GM18519 (cell line): ENCODE measurements around the gene CKMT1A.
"Not testable (repeated sequence)": the region's sequence is repeated elsewhere in the genome, so short reads cannot be mapped to it uniquely, and the experiment has no call there.

ENCODE experiments used
- ATAC-seq: cut with Tn5 transposase; IDR thresholded peaks from one replicate; pipeline ENCODE4 v1.9.1; 2021; ENCODE audit warnings: mild to moderate bottlenecking, moderate library complexity; ENCODE audit not compliant: unreplicated experiment, low FRiP score

Gene CKMT1A

DNA sequence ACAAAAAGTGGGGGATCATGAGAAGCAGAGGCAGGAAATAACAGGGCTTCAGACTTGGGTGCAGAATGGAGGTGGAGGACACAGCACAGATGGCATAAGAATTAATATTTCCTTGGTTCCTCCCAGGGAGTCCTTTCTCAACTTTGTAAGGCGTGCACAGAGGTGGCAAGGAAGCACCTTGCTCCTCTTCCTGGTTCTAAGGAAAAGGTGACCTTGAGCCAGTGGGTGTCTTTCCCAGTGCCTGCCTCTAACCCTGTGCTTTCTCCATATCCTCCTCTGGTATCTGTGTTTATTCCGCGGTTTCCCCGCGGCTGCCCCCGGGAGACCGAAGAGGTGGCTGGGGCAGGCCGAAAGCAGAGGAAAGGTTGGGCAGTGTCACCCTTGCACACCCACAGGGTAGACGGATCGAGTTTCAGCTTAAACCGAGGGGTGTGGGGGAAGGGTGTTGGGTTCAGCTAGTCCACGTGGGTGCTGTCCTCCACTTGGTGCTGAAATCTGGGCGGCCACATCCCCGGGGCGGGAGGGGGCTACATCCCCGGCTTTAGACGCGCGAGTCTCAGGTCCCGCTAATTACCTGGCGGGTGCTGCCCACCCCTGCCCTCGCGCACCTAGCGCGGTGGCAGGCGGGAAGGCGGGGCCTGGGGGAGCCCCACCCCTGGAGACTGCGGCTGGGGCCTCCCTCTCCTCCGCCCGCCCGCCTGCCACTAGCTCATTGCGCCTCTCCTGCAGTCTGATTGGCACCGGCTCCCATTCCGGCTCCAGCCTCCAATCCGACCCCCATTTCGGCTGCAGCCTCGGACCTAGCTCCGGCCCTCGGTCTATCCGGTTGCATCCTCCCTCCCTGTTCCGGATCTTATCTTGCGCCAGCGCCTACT, at the start of gene CKMT1A:
Gene CKMT1A, plus strand, starts transcription at position 712 of the 875 bp plus-strand sequence. CDS start 192 bp downstream, outside the sequence.
- ATAC-seq, result not testable (repeated sequence)

DNA sequence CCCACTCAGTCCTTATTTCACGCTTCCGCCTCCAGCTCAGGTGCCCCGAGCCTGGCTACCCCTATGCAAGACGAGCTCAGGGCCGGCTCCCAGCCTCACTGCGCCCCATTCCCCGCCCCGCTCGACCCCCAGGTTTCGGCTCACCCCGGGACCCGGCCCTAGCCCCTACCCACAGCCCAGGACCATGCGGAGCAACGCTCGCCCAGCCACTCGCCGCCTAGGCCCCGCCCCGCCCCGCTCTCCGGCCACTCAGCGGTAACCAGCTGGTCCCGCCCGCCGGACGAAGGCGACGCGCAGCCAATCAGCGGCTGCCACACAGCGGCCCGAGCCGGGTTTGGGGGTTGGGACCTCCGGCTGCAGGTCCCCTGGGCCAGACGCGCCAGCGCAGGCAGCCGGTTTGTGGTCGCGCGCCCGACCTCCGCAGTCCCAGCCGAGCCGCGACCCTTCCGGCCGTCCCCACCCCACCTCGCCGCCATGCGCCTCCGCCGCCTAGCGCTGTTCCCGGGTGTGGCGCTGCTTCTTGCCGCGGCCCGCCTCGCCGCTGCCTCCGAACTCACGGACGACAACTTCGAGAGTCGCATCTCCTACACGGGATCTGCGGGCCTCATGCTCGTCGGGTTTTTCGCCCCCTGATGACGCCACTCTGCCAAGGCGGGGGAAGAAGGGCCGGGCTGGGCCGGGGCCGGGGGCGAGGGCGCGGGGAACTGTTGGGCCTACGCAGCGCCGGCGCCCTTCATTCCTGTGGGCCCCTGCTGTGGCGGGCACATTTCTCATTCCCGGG, 44.8 kb upstream of the CKMT1A start, which contains the start of gene CATSPER2:
Gene CATSPER2, minus strand, starts transcription at position 196 of the 781 bp plus-strand sequence. CDS start 783 bp downstream, outside the sequence.
- ATAC-seq, result no peak

DNA sequence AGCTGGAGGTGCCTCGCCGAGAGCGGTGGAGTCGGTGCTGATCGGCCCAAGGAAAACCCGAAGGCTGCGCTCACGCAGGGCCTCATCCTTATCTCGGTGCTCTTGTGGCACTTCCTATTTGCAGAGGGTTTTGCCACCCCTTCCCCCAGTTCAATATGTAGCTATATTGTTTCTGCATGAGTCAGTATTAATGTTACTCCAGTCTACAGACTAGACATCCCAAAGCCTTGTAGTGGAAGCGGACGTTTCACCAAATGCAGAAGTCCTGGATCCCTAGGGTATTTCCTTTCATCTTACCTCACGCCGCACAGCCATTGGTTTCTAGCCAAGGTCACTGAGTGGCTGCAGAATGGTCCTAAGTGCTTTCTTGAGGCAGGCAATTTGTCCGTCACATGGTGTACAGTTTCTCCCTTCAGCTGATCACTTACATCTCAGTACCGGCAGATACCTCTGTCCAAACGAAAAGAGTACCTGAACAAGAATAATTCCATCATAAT, 44.2 kb upstream of the CKMT1A start:
- ATAC-seq, result not testable (repeated sequence)

DNA sequence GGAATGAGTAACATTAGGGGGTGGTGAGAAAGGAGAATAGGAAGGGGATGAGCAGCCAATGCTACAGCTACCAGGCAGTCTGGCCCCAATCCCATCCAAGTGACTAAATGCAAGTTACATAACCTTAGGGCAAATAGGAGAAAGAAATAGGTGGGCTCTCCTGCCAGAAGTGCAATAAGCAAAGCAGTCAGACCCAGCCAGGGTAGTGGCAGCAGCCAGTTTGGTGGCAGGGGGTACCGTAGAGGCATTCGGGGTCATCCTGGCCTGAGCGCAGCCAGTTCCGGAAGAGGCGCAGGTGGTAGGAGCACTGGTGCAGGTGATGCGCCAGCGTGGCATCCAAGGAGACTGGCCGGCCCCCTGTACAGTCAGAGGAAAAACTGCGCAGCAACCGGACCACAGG, 33.9 kb upstream of the CKMT1A start:
- ATAC-seq, result not testable (repeated sequence)

DNA sequence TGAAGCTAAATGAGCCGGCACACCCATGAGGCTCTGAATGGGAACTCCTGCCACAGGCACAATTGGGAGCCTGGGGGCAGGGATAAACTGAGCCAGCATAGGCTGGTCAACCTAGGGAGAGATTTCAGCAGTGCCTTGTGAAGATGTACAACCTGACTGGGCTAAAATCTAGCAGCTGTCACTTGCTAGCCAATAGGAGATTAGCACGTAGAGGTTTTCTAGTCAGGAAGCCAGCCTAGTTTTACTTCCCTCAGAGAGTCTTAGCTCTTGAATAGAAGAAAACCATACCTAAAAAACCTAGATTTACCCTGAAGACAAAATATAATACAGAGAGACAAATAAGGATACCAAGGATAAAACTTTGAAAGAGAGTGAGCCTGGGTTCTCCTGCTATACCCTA, 31.4 kb upstream of the CKMT1A start:
- not testable (repeated sequence) for ATAC-seq

DNA sequence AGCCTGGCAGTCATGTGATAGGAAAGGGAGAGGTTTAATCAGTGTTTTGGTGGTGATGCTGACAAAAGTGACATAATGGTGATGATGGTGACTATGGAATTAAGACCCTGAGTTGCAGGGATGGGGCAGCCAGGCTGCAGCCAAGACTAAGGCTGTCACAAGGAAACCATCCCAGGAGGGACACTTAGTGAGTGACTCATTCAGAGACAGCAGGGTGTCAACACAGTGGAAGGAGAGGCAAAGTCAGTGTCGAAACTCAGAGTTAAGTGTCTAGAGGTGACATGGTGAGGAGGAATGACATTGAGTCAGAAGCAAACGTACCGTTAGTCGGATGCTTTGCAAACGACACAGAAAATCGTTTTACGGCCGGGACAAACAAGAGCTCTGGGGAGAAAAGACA, 30.3 kb upstream of the CKMT1A start:
- not testable (repeated sequence) for ATAC-seq

DNA sequence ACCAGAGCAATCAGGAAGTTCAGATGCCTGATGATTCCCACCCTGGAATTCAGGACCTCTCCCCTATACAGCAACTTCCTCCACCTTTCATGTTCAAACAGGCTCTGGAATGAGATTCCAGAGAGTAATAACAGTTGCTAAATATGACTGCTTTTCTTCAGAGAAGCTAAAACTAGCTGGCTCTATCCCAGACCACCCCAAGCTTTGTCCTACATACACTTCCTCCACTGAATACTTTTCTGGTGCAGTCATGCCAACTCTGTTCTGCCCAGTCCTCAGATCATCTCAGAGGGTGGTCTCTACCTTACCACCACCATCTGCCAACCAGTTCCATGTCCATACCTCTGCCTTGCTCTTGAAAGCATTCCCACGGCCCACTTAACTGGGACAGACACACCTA, 27.5 kb upstream of the CKMT1A start:
- not testable (repeated sequence) for ATAC-seq

DNA sequence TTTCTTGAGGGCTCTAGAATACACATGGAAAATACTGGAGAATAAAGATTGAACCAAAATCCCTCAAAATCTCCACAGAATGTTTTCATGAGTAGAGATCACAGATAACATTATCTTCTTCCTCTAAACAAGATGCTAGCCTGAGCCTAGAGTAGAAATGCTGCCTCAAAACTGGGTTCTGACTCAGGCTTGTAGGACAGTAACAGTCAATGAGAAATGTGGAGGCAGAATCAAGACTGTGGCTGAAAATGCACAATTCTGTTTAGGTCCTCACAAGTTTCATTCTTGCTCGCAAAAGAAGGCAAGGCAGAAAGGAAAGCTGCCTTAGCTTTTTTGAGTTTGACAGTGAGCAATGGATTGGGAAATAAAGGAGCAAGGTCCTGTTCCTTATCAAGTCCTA, 19.5 kb upstream of the CKMT1A start:
- not testable (repeated sequence) for ATAC-seq

DNA sequence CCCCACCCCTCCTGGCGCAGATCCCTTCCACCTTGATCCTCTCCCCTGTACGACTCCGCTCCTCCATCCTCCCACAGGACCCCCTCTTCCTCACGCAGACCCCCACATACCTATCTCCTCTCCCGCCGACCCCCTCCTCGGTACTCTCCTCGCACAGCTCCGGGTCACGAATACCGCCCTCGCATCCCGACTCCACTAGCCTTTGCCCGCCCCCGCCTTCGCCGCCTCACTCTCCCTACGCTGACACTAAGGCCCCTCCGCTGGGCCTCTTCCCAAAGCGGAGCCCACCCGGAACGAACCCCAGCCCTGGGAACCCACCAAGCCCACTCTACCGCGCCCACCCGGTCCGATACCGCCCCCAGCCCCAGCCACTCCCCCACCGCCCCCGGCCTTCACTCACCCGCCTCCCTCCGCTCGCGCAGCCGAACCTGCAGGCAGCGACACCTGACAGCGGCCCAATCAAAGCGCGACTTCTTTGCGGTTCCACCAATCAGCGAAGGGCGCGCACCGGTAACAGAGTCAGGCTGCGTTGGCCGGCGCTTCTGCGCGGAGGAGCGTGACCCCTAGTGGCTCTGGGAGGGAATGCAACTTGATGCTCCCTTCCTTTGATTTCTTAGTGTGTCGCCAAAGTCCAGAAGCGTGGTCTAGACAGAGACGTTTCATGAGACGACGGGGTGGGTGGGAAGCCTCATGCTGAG, 3.9 kb upstream of the CKMT1A start:
- ATAC-seq, result peak; percentile 83

DNA sequence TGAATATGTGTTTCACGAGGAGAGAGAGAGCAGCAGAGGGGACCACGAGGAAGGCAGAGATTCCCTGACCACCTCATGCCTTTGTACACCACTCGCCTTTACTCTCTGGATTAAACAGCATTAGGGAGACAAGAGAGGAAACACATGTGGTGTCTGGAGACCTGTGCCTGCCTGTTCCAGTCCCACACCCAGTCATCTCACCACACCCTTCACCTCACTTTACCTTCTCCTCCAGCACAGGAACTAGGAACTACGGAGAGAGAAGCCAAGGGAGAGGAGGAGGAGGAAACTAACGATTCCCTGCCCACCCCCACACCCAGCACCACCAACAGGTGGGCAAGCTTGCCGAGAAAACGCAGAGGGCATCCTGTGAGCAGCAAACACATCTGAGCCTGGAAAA, 980 bp upstream of the CKMT1A start:
- ATAC-seq, result not testable (repeated sequence)

DNA sequence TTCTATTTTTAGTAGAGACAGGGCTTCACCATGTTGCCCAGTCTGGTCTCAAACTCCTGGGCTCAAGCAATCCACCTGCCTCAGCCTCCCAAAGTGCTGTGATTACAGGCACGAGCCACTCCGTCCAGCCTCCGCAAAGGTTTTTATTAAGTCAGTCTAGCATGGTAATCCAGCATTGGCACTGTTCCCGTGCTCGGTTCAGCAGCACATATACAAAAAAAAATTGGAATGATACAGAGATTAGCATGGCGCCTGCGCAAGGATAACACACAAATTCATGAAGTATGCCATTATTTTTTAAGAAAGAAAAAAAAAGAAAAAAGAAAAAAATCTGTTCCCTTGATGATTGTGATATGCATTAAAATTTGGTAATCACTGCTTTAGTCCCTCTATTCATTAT, 8.5 kb downstream of the CKMT1A start:
- no peak for ATAC-seq

DNA sequence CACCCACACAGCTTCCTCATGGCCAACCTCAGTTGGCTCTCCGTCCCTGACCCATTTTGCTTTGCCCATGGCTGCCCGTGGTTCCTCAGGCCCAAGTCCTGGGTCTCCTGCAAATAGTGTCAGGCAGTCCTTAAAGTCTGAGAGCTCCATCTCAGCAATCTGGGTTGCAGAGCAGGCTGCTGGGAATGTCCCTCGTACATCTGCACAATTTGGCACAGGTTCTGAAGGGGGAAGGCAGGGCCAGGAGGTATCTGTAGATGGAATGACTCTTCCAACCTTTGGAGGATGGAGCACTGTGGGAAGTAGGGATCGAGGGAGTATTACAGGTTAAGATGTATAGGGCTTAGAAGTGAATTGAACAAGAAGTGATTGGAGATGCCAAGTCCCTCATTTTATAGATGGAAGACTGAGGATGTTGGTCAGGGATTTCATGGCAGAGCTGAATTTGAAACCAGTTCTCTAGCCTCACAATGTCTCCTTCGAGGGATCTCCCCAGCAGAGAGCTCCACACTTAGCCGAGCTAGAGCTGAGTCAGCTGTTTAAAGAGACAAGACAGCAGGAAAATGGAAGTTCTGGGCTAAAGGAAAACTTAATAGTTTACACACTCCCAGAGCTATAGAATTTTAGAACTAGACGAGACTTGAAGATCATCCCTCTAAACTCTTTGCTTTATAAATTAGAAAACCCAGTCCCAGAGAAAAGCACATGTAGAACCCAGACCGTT, 9.2 kb downstream of the CKMT1A start:
- ATAC-seq, result no peak

DNA sequence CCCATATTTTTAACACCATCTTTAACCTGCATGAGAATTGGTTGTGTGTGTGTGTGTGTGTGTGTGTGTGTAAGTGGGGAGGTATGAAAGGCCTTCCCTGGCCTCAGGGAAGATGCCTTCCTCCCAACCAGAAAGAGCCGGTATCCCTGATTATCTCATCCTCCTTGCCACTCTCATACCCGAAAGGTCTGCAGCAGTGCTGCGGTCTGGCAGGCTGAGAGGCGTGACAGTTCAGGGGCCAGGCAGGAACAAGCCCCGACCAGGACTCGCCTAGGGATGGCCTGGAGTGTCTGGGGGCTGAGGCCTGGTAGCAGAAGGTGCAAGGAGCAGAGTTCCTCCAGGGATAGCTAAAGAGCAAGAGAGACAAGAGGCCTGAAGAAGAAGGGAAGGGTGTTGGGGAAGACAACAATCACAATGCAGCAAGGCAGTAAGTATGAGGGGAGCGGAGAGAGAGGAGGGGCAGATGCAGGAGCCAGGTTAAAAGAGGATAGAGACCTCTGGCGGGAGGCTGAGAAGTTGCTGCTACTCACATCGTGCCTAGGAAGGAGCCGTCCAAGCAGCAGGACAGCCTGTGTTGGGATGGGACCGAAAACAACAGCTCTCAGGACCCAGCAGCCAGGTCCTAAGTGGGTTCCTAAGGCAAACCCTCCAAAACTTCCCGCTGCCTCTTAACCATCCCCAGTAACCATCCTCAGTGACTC, 16.9 kb downstream of the CKMT1A start:
- not testable (repeated sequence) for ATAC-seq

DNA sequence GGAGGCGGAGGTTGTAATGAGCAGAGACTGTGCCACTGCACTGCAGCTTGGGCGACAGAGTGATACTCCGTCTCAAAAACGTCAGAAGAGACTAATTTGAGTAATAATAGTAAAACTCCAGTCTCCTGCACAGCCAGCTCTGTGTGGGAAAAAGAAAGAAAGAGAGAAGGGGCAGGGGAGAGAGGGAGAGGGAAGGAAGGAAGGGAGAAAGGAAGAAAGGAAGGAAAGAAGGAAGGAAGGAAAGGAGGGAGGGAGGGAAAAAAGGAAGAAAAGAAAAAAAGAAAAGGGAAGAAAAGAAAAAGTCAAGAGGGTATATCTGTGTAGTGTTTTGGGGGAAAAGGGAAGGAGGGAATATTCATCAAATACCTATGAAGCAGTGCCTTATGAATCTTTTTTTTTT, 29.5 kb downstream of the CKMT1A start:
- no peak for ATAC-seq

DNA sequence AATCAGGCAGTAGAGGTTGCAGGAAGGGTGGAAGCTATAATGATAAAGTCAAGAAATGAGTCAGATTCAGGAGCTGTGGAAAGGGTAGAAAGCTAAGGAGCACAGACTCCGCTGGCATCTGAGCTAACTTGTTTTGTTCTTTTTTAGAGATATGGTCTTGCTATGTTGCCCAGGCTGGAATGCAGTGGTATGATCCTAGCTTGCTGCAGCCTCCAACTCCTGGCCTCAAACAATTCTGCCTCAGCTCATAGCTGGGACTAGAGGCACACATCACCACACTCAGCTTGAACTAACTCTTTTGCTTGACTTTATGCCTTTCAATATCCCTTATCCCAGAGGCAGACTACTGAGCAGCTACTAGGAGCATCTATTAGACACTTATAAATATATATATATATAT, 32.6 kb downstream of the CKMT1A start:
- not testable (repeated sequence) for ATAC-seq

DNA sequence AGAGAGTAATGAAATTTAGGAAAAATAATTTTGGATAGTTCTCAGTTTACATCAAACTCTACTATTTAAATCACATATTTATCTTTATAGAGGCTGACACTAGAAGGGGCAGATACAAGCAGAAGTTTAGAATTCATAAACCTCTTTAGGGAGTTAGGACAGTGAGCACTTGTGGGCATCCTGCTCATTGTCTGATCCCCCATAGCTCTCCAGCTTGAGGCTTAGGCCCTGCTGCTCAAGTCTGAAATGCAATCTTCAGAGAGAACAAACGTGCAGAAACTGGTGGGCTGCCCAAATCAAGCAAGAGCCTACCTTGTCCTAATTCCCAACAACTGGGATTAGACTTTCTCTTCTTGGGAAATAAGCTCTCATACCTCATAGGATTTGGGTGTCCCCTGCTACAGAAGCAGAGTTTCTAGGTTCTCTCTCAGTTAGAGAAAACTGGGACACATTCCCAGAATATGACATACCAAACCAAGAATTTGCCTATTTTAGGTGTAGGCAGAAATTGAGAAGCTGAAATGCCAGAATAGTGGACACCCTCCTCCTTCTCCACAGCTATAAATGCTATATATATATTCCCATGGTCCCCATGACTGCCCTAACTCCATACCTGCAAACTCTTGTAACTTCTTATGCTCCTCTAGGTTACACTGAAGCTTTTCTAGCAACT, 34.5 kb downstream of the CKMT1A start:
- not testable (repeated sequence) for ATAC-seq

DNA sequence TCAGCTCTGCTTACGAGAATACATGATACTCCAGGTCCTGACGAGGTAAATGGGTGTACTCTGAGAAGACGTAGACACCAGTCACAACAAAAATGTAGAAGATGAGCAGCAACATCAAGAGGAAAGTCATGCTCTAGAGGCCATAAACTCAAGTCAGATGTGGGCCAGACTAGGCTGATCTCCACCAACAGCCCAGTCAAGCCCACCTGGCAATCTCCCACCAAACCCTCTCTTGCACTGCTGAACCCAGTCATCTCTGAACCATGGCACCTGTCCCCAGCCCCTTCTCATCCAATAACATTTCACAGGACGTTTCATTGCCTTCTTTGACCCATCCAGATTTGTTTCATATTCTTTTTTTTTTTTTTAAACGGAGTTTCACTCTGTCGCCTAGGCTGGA, 41.8 kb downstream of the CKMT1A start:
- no peak for ATAC-seq

DNA sequence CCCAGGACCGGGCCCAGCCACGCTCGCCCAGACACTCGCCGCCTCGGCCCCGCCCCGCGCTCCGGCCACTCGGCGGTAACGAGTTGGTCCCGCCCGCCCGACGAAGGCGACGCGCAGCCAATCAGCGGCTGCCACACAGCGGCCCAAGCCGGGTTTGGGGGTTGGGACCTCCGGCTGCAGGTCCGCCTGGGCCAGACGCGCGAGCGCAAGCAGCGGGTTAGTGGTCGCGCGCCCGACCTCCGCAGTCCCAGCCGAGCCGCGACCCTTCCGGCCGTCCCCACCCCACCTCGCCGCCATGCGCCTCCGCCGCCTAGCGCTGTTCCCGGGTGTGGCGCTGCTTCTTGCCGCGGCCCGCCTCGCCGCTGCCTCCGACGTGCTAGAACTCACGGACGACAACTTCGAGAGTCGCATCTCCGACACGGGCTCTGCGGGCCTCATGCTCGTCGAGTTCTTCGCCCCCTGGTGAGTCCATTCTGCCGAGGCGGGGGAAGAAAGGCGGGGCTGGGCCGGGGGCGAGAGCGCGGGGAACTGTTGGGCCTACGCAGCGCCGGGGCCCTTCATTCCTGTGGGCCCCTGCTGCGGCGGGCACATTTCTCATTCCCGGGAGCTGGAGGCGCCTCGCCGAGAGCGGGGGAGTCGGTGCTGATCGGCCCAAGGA, 52.7 kb downstream of the CKMT1A start, which contains the start of gene PDIA3:
Gene PDIA3, plus strand, starts transcription at position 194 of the 658 bp plus-strand sequence. Its CDS starts 102 bp downstream, at position 296.
- not testable (repeated sequence) for ATAC-seq
